C1 segment of cervical spinal cord (tissue), 14 donors: Measurements from ENCODE around the gene OLAH.
A peak's percentile ranks its signal among the peaks of the same experiment; 100 is the strongest.

ENCODE experiments used
- DNase-seq, 14 donors: peaks; one replicate each; lab custom pipeline; 2025; lab: John Stamatoyannopoulos, UW

The OLAH gene

DNA sequence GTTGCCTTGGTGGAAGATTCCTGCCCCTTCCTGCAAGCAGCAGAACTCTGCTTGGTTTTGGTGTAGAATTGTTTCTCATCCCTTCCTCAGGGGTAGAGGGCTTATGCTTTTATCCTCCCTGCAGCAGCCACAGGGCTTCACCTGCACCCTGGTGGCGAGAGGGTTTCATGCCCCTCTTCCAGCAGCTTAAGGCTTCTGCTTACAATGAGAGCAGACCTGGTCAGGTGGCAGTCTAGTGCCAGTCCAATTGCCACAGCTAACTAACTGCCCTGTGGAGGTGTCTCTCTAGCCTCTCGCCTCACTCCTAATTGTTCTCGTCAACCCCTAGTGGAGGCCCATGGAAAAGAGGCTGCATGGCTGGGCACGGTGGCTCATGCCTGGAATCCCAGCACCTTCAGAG, 25.5 kb downstream of the OLAH start:
- no peak for DNase-seq

DNA sequence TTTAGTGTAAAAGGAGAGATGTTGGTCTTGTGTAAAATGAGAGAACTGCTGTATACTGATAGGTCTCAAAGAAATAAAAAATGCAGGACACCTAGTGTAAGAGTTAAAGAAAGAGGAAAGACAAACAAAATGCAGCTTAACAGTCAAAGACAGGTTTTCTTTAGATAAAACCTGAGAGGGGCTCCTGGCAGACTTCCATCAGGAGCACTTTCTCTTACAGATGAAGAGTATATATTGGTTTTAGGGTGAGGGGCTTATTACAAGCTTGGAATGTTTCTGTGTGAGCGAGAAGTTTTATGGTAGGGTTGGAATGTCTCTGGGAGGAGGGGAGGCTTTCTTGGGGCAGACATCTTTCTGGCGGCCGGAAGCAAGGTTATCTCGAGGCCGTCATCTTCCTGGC, 28.6 kb downstream of the OLAH start:
- no peak for DNase-seq

DNA sequence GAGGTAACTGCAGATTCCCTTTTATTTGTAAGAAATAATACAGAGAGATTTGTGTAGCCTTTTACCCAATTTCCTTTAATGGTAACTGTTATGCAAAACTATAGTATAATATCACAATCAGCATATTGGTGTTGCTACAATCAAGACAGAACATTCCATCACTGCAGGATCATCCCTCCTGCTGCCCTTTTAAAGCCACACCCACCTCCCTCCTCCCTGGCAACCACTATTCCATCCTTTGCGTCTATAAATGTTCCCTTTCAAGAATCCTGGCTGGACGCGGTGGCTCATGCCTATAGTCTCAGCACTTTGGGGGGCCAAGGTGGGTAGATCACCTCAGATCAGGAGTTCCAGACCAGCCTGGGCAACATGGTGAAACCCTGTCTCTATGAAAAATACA, 31.7 kb downstream of the OLAH start:
- no peak for DNase-seq

DNA sequence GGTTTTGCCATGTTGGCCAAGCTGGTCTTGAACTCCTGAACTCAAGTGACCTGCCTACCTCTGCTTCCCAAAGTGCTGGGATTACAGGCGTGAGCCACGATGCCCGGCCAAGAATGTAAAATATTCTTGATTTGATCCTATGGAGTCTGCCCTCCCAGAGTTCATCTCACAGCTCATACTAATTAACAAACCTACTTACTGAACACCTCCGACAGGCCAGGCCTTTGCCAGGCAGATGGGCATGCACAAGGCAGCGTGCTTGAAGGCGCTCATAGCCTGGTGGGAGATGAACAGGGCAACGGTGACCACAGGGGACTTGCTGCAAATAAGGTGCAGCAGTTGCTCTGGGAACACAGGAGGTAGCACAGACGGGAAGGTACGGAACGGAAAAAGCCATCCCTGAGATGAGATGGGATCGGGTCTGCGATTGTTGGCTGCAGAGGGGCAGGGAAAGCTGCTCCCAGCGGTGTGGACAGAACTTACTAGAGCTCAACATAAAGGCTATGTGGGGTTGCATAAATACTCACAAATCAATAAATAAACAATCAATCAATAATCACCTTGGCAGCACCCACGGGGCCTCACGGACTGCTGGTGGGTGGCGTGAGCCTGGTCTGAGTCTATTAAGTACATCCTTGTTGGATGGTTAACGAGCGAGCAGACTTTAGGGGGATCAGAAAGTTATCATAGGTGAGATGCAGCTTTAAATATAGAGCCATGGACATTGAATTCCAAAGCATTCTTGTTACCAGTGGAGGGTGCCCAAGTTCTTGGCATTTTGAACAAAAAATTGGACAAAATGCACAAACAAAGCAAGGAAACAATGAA, 40.1 kb downstream of the OLAH start:
- no peak for DNase-seq

DNA sequence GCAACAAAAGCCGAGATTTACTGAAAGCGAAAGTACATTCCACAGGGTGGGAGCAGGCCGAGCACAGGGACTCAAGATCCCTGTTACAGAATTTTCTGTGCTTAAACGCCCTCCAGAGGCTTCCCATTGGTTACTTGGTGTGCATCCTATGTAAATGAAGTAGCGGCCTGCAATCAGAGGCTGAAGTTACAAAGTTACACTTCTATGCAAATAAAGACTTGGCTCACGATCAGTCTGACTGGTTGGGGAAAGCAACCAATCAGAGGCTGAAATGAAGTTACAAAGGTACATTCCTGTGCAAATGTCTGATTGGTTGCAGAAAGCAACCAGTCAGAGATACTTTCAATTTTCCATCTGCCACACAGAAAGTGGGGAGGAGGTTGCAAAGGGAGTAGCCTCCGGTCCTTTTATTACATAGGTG, 40.8 kb downstream of the OLAH start:
- peak in 9 of 14 donors; percentile 14 to 35 (median 21) for DNase-seq

DNA sequence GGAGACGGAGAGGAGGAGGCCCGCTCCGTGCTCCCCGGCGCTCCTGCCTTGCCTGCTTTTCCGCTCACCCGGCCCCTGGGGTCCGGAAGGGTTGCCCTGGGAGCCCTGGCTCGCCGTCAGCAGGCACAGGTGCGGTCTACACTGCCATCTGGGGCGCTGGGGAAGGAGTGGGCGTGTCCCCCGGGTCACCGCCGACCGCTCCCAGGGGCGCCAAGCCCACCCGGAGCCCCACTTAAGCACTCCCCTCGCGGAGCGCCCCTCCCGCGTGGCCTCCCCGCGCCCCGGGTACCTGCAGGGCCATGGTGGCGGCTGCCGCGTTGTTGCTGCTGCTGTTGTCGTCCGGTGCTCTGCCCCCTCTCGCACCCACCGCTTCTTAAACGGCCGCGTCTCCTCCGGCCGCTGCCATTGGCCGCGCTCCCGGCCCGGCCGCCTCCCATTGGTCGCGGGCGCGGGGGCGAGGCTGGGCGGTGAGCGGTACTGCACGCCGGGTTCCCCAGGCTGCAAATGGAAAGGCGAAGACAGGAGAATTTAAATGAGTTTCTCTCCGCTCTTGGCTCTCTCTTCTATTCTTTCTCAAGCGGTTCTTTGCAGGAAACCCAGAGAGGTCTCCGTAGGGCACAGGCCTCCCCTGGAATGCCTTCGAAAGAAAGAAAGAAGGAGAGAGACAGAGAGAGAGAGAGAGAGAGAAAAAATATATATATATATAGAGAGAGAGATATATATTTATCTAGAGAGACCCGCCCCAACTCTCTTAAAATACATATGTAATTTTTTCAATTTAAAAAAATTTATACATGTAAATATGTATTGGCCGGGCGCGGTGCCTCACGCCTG, 44.9 kb downstream of the OLAH start, which contains the start of gene ACBD7:
Gene ACBD7, minus strand, starts transcription at position 349 of the 834 bp plus-strand sequence. Its CDS starts 48 bp downstream, at position 301.
- DNase-seq: peak in 13 of 14 donors; percentile 12 to 86 (median 43)

DNA sequence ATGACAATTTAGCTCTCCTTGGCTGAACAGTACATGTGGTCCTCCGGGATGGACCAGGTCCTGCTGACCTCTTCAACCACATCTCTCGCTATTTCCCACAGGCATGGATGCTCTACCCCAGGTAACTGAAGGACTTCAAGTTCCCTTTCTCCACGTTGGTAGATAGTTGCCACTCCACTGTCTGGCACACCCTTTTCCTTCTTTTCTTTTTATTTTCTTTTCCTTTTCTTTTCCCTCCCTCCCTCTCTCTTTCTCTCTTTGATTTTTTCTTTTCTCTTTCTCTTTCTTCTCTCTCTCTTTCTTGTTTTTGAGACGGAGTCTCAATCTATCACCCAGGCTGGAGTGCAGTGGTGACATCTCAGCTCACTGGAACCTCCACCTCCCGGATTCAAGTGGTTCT, 47.7 kb downstream of the OLAH start:
- no peak for DNase-seq

DNA sequence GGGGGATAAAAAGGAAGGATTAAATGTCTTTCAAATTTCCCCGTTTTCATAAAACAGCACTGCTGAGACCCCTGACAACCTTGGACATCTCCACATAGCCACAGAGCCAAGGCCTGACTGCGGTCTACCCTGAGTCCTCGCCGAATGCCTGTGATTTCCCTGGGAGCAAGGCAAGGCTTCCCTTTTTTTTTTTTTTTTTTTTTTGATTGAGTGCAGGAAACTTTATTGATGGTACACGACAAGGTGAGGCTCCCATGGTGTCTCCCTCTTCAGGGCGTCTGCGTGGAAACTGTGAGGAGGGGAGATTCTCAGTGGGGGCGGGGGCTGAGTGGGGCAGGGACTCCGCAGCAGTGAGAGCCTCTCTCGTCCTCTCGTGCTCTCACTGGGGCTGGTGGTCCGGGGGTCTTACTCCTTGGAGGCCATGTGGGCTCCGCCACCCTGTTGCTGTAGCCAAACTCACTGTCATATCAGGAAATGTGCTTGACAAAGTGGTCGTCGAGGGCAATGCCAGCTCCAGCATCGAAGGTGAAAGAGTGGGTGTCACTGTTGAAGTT, 49.2 kb downstream of the OLAH start:
- no peak for DNase-seq

DNA sequence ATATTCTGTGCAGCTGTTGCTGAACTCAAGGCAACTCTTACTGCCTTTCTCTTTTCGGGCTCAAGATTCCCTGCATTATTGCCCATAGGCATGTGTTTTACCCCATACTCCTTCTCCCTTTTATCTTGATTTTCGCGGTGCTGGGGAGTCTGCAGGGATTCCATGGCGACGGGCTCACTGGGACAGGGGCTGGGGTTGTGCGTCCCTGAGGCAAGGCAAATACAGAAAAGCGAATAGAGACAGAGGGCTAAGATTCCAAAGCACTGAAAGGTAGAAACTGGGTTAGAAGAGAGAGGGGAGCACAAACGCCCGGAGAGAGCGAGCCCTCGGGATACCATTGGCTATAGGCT, 52.9 kb downstream of the OLAH start:
- no peak for DNase-seq

DNA sequence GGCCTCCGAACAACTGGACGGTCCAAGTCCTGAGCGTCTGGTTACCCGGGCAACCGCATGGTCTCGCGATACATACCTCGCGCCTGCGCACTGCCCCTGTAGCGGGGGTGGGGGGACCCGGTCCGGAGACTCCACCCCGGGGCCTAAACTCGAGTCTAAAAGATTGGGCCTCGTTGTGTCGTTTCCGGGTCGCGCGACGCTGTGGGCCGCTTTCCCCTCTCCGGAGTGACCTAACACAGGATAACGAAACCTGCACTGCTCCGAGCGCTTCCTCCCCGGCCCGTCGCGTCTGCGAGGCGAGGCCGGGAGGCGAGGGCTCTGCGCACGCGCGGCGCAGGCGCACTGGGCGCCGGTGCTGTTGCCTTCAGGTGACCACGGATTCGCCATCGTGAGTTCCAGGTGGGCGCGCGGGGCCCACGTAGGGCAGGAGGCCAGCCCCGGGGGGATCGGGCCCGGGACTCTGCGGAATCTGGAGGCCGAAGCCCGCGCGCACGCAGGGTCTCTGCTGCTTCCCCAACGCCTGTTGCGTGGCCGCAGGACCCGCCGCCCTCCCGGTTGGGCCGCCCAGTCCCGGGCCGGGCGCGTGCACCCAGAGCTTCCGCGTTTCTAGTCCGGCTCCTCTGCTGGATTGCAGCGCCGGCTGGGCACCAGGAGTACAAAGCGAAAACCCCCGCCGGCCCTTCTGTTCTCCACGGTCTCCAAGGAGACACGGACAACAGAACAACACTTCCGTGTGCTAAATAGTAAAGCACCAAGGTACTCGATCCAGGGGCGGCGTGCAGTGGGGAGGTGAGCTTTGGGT, 53.5 kb downstream of the OLAH start, which contains the start of gene RPP38:
Gene RPP38, plus strand, starts transcription at position 345 of the 802 bp plus-strand sequence. CDS start 5,960 bp downstream, outside the sequence.
- peak; percentile 59 to 99 (median 96) for DNase-seq

DNA sequence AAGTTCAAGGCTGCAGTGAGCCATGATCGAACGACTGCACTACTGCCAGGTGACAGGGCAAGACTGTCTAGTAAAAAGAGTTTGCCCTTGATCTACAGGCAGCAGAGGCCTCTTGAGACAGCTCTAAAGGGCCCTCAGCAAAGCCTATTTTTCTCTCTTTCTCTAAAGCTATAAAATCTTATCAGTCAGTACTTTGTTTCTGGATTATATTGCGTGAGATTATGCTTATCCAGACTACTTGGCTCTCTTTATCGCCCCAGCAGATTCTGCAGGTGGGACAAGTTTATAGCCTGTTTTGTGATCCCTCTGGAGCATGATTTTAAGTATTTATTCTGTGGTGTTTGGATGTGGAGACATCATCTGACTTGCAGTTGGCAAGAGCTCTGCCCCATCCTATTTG, 56.1 kb downstream of the OLAH start:
- no peak for DNase-seq

DNA sequence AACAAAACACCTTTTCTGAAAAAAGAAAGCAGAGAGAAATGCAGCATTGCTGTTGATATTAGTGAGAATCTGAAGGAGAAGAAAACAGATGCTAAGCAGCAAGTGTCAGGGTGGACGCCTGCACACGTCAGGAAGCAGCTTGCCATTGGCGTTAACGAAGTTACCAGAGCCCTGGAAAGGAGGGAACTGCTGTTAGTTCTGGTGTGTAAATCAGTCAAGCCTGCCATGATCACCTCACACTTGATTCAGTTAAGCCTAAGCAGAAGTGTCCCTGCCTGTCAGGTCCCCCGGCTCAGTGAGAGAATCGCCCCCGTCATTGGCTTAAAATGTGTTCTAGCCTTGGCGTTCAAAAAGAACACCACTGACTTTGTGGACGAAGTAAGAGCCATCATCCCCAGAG, 59.8 kb downstream of the OLAH start:
- no peak for DNase-seq

DNA sequence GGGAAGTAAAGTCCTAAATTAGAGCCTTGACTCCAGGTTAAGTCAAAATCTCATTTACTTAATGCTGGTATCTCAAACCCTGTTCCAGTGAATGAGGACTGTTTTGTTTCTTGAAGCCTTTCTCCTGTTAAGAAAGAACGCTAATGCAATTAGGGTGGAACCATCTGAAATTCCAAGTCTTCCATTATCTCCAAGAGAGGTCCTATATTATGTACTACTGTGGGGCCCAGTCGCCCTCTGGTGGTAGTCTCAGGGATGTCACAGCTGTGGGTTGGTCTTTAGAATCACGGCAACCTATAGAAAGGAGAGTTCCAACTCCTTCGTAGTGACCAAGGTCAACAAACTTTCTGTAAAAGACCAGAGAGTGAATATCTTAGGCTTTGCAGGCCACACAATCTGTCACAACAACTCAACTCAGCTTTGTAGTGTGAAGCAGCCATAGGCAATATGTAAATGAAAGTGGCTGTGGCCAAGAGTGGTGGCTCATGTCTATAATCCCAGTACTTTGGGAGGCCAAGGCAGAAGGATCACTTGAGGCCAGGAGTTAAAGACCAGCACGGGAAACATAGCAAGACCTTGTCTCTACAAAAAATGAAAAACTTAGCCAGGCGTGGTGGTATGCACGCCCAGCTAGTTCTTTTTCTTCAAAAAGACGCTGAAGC, 62.7 kb downstream of the OLAH start:
- peak in 8 of 14 donors; percentile 2 to 52 (median 16) for DNase-seq

DNA sequence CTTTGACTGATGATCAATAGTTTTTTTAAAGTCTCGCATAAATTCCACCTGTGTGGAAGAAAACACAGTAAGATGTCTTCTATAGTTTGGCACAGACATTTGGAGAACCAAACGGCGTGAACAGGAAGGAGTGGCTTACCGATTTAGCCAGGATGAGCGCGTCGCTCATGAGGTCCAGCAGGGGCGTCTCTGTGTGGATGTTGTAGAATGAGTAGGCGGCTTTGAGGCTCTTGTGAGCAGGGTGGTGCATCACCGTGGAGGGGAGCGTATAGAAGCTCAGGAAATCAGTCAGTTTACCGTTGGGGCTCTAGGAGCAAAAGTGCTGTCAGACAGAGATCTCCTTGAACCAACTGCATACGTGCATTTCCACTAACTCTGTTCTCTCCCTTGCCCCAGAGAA, 68.9 kb downstream of the OLAH start:
- DNase-seq: no peak

DNA sequence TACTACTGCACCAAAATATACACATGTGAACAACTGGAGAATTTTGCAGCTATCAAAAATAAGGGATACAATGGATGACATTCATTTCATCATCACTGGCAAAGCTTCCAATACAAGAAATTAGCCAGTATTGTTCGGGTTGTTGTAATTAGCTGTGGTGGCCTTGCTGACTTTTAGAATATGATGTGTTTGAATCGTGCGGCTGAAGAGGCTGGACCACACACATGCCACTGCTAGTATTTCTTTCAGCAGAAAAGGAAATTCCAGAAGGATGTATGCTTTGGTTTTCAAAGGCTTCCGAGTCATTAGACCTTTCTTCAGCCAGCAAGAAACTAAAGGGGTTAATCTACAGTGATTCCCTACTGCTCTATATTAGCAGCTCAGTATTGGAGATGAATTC, 70.0 kb downstream of the OLAH start:
- DNase-seq: no peak

DNA sequence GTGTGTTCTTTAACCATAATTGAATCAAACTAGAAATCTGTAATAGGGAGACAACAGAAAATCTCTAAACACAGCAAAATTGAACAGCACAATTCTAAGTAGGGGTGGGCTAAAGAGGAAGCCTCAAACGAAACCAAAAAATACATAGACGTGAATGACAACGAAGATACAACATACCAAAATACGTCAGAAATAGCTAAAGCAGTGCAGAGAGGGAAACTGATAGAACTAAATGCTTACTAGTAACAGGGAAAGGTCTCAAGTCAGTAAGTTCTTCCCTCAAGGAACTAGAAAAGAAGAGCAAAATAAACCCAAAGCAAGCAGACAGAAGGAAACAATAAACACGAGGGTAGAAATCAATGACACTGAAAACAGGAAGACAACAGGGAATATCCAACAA, 72.5 kb downstream of the OLAH start:
- DNase-seq: no peak

DNA sequence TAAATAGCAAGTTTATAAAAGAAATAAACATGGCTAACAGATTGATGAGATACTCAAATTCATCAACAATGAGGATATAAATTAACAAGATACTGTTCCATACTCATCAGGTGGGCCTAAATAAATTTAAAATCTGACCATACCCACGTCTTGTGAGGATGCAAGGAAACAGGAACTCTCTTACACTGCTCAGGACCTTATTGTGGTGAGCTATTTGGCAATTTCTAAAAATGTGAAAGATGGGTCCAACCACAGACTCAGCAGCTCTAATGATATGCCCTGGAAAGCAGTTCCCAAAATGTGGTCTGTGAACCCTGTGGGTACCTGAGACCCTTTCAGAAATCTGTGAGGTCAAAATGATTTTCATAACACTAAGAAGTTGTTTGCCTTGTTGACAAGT, 74.9 kb downstream of the OLAH start:
- no peak for DNase-seq

DNA sequence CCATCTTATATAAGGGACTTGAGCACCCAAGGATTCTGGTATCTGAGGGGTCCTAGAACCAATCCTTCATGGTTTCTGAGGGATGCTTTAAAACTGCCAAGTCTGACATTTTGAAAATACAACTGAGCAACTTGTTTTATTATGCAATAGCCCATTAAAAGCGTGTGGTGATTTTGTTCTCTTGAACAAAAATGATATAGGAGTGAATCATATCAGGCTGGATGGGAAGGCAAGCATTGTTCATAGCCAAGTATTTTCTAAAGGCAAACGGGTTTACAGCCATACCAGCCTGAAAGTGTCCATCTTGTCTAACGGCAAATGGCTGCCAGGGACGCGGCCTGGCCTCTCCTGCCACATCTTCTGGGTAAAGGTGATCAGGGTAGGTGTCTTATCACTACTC, 76.8 kb downstream of the OLAH start:
- no peak for DNase-seq

DNA sequence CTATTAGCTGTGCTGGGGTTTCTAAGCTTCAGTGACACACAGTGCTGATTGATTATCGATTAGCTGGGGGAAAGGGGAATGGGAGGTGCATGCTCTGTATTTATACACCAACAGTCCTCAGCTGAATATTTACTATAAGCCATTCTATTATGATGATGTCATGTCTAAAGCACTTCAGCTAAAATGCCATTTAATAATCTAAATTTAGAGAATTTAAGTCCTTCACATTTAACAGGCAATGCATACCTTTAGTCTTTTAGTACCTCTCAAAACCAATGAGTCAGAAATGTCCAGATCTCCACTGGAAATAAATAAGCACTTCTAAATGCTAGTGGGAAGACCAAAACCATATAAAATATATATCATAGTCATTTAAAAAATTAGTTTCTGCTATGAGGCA, 78.0 kb downstream of the OLAH start:
- no peak for DNase-seq

DNA sequence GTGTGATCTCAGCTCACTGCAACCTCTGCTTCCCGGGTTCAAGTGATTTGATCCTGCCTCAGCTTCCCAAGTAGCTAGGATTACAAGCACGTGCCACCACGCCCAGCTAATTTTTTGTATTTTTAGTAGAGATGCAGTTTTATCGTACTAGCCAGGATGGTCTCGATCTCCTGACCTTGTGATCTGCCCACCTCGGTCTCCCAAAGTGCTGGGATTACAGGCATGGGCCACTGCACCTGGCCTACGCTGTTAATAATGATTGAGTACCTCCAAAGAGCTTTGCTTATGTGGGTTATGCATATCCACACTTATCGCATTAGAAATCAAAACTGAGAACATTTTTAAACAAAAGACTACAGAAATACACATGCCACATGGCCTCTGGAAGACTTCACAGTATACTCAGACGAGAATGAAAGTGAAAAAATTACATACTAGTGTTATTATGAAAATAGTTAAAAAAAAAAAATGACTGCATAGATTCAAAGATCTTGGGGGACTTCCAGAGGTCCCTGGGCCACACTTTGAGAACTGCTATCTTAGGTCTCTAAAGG, 78.8 kb downstream of the OLAH start:
- no peak for DNase-seq
